Mesendoderm (in vitro differentiated cells): ENCODE measurements around the gene PARD3B.

ENCODE experiments used
- DNase-seq: peaks from one replicate; pipeline ENCODE4 v3.0.0; 2013
- H2AK5ac ChIP-seq: 2 replicates; pipeline ENCODE4 v1.6.1; 2013; ENCODE audit warnings: low read length, inconsistent platforms
- H2BK120ac ChIP-seq: 2 replicates; pipeline ENCODE4 v1.6.1; 2013; ENCODE audit warnings: low read depth, mild to moderate bottlenecking, low read length, moderate library complexity, mixed read lengths
- H2BK15ac ChIP-seq: replicated peaks from 2 replicates; pipeline ENCODE4 v1.6.1; 2013; ENCODE audit warnings: low read depth, mild to moderate bottlenecking, moderate library complexity
- H2BK5ac ChIP-seq: 2 replicates; pipeline ENCODE4 v1.6.1; 2013; ENCODE audit warnings: low read length, inconsistent platforms
- H3K18ac ChIP-seq: 2 replicates; pipeline ENCODE4 v1.6.1; 2013; ENCODE audit warnings: mild to moderate bottlenecking, low read length, mixed read lengths
- H3K23ac ChIP-seq: one replicate; pipeline ENCODE4 v1.6.1; 2013; ENCODE audit warnings: low read length
- H3K27ac ChIP-seq: 2 replicates; pipeline ENCODE4 v1.5.1; 2013; ENCODE audit warnings: low read depth, mild to moderate bottlenecking, inconsistent platforms, low read length, moderate library complexity
- H3K27me3 ChIP-seq: 2 replicates; pipeline ENCODE4 v1.6.1; 2013; ENCODE audit warnings: low read length, control low read depth, mild to moderate bottlenecking, inconsistent platforms; ENCODE audit not compliant: insufficient read depth, poor library complexity
- H3K36me3 ChIP-seq: 2 replicates; pipeline ENCODE4 v1.6.1; 2013; ENCODE audit warnings: low read length, inconsistent platforms; ENCODE audit not compliant: control insufficient read depth, insufficient read depth
- H3K4ac ChIP-seq: one replicate; pipeline ENCODE4 v1.6.1; 2013; ENCODE audit warnings: low read depth, mild to moderate bottlenecking, low read length, moderate library complexity
- H3K4me1 ChIP-seq: 2 replicates; pipeline ENCODE4 v1.6.1; 2013; ENCODE audit warnings: low read depth, low read length, inconsistent platforms; ENCODE audit not compliant: control insufficient read depth
- H3K4me2 ChIP-seq: 2 replicates; pipeline ENCODE4 v1.6.1; 2013; ENCODE audit warnings: low read length
- H3K4me3 ChIP-seq: 2 replicates; pipeline ENCODE4 v1.5.1; 2013; ENCODE audit warnings: mild to moderate bottlenecking, low read length
- H3K56ac ChIP-seq: one replicate; pipeline ENCODE4 v1.6.1; 2013; ENCODE audit warnings: low read length
- H3K79me1 ChIP-seq: 2 replicates; pipeline ENCODE4 v1.6.1; 2013; ENCODE audit warnings: low read length, inconsistent platforms
- H3K79me2 ChIP-seq: 2 replicates; pipeline ENCODE4 v1.6.1; 2013; ENCODE audit warnings: mild to moderate bottlenecking, low read length; ENCODE audit not compliant: control insufficient read depth, insufficient read depth
- H3K9ac ChIP-seq: 2 replicates; pipeline ENCODE4 v1.6.1; 2013; ENCODE audit warnings: low read length, inconsistent platforms
- H4K5ac ChIP-seq: one replicate; pipeline ENCODE4 v1.6.1; 2013; ENCODE audit warnings: low read length
- H4K8ac ChIP-seq: one replicate; pipeline ENCODE4 v1.6.1; 2013; ENCODE audit warnings: low read depth, mild to moderate bottlenecking, control low read depth, low read length, moderate library complexity
- WGBS: extraction: QIAGEN DNeasy Blood & Tissue Kit; methylation state at CpG from one replicate; pipeline ENCODE4 v1.1.7; 2013; ENCODE audit warnings: low lambda C conversion rate, missing lambda C conversion rate; ENCODE audit not compliant: insufficient coverage; ENCODE audit errors: extremely low coverage; 5-methylcytosine and 5-hydroxymethylcytosine counted together

PARD3B gene

DNA sequence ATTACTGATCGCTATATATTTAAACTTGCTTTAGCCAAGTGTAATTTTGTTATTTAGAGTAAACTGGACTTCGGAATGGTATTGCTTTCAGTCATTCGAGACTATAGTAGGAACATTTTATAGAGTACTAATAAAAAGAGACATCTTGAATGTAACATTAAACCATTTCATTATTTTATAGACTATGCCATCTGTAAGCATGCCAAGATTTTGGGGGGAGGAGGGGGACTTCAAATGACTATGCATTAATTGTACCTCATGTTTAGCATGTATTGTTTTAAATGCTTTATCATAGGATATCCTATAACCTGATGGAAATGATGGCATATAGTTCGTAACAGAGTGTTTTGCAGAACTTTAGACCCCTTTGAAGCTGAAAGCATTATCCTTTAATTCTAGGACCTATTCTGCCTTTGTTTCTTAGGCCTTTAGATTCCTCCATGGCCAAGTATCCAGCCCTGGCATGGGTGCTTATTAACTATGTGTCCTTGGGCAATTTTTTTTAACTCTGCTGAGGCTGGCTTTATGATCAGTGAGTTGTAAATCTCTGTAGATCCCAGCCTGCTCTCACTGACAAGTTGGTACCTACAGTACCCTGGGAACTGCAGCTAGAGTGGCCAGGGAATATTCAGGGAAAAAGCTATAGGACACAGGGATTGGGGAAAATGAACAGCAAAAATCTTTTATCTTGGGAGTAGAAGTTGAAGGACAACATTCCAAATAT, 93.4 kb downstream of the PARD3B start:
- no peak overlapping the region for H3K4me2 ChIP-seq
- no peak overlapping the region for H3K4ac ChIP-seq
- no peak overlapping the region for H4K8ac ChIP-seq
- no peak overlapping the region for H3K4me3 ChIP-seq
- no peak overlapping the region for H3K9ac ChIP-seq
- H3K36me3 ChIP-seq: no peaks in the 10 kb centered on the region
- H2BK5ac ChIP-seq: no peak overlapping the region
- DNase-seq: no peak
- no peak overlapping the region for H3K56ac ChIP-seq
- no peaks in the 10 kb centered on the region for H3K79me2 ChIP-seq
- no peak overlapping the region for H2BK15ac ChIP-seq
- H2AK5ac ChIP-seq: no peak overlapping the region
- H3K27me3 ChIP-seq: no peaks in the 10 kb centered on the region
- no peak overlapping the region for H3K27ac ChIP-seq
- no CpG with 5 or more reads among the region's 4 CpGs for WGBS
- H3K4me1 ChIP-seq: no peaks in the 10 kb centered on the region
- no peak overlapping the region for H4K5ac ChIP-seq
- H3K23ac ChIP-seq: no peak overlapping the region
- H3K18ac ChIP-seq: no peak overlapping the region
- no peaks in the 10 kb centered on the region for H3K79me1 ChIP-seq
- H2BK120ac ChIP-seq: no peak overlapping the region

DNA sequence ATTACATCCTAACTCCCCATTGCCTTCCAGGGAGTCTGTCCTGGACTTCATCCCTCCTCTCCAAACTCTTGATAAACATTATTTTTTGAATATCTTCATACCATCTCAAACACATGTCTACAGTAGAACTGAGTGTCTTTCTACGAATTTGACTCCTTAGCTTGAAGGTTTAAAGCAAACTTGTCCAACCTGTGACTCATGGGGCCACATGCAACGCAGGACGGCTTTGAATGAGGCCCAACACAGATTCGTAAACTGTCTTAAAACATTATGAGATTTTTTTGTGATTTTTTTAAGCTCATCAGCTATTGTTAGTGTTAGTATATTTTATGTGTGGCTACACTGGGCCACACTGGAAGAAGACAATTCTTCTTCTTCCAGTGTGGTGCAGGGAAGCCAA, 98.1 kb downstream of the PARD3B start:
- DNase-seq: no peak

DNA sequence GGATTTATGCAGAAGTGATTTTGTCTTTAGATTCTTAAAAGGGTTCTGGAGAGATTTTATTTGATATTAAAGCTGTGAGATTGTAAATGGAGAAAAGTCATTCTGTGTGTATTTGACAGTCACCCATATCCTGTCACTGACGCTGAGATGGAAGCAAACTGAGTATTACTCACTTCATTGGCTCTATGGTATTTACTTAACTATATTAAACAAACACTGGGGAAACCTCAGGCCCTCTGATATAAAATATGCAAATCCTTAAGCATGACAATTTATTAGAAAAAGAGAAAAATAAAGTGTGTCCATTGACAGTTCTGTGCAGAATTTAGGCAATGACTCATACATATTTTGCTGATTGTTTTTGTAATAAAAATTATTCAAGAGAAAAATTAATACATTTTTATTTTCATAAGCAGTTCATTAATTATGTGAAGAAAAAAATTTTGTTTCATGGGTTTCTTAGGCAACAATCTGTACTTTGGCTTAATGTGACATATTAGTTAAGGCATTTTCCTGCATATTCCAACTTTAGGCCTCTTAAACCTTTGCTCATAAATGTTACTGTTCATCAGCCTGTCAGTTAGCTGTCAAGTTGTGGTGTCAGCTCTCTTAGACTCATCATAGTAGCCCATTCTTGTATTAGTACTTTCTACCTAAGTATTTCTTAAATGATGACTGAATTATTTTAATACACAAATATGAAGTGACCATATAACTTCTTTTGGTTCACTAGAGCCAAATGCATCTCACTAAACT, 99.9 kb downstream of the PARD3B start:
- Histone ChIP-seq H3K79me2 (no peaks in the 10 kb centered on the region), H3K27ac (no peak overlapping the region), H3K56ac (no peak overlapping the region), H3K4me2 (no peak overlapping the region), H2AK5ac (no peak overlapping the region), H3K27me3 (no peaks in the 10 kb centered on the region), H3K36me3 (no peaks in the 10 kb centered on the region), H3K23ac (no peak overlapping the region), H3K79me1 (no peaks in the 10 kb centered on the region), H3K9ac (no peak overlapping the region), H4K8ac (no peak overlapping the region), H3K18ac (no peak overlapping the region), H2BK15ac (no peak overlapping the region), H3K4ac (no peak overlapping the region), H4K5ac (no peak overlapping the region), H3K4me3 (no peak overlapping the region), H2BK5ac (no peak overlapping the region), H3K4me1 (no peaks in the 10 kb centered on the region), H2BK120ac (no peak overlapping the region)
- no peak for DNase-seq
- no CpG with 5 or more reads among the region's 1 CpG for WGBS

More for the DNA sequence above, 98.1 kb downstream of the PARD3B start:
- Histone ChIP-seq H3K36me3 (no peaks in the 10 kb centered on the region), H3K4me1 (no peaks in the 10 kb centered on the region), H3K23ac (no peak overlapping the region), H3K27ac (no peak overlapping the region), H4K8ac (no peak overlapping the region), H2BK15ac (no peak overlapping the region), H3K79me1 (no peaks in the 10 kb centered on the region), H3K9ac (no peak overlapping the region), H3K4me2 (no peak overlapping the region), H3K56ac (no peak overlapping the region), H4K5ac (no peak overlapping the region), H2BK5ac (no peak overlapping the region), H2BK120ac (no peak overlapping the region), H3K4me3 (no peak overlapping the region), H3K18ac (no peak overlapping the region), H3K27me3 (no peaks in the 10 kb centered on the region), H3K4ac (no peak overlapping the region), H3K79me2 (no peaks in the 10 kb centered on the region), H2AK5ac (no peak overlapping the region)
- no CpG with 5 or more reads among the region's 4 CpGs for WGBS

DNA sequence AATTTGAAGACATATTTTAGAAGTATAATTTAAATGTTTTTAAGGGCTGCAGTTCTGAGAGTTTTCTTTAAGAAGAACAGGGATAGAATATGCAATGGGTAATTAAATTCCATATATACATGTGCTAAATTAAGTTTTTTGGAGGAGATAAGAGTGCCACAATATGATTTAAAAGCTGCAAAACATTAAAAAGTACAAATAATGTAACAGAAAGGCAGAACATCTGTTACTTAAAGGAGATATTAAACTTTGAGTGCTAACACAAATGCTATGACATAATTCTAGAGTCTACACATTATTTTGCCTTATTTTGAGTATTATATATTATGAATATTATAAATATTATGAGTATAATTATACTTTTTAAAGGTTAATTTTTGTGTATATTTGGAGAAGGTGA, 102.4 kb downstream of the PARD3B start:
- Histone ChIP-seq H2BK15ac (no peak overlapping the region), H2BK5ac (no peak overlapping the region), H4K8ac (no peak overlapping the region), H3K18ac (no peak overlapping the region), H3K4me3 (no peak overlapping the region), H3K4me1 (no peaks in the 10 kb centered on the region), H3K56ac (no peak overlapping the region), H3K79me2 (no peaks in the 10 kb centered on the region), H3K4ac (no peak overlapping the region), H3K36me3 (no peaks in the 10 kb centered on the region), H3K79me1 (no peaks in the 10 kb centered on the region), H3K27me3 (no peaks in the 10 kb centered on the region), H3K27ac (no peak overlapping the region), H4K5ac (no peak overlapping the region), H3K9ac (no peak overlapping the region), H3K4me2 (no peak overlapping the region), H2AK5ac (no peak overlapping the region), H3K23ac (no peak overlapping the region), H2BK120ac (no peak overlapping the region)
- DNase-seq: no peak

DNA sequence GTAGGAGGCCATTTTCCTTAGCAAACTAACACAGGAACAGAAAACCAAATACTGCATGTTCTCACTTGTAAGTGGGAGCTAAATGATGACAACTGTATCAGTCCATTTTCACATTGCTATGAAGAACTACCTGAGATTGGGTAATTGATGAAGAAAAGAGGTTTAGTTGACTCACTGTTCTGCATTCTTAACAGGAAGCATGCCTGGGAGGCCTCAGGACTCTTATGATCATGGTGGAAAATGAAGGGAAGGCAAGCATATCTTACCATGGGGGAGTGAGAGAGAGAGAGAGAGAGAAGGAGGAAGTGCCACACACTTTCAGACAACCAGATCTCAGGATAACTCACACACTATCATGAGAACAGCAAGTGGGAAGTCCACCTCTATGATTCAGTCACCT, 105.3 kb downstream of the PARD3B start:
- Histone ChIP-seq H3K4ac (no peak overlapping the region), H3K18ac (no peak overlapping the region), H3K4me1 (no peaks in the 10 kb centered on the region), H3K27ac (no peak overlapping the region), H4K5ac (no peak overlapping the region), H3K9ac (no peak overlapping the region), H2BK120ac (no peak overlapping the region), H2AK5ac (no peak overlapping the region), H3K27me3 (no peaks in the 10 kb centered on the region), H3K4me3 (no peak overlapping the region), H3K79me2 (no peaks in the 10 kb centered on the region), H3K23ac (no peak overlapping the region), H2BK5ac (no peak overlapping the region), H3K4me2 (no peak overlapping the region), H4K8ac (no peak overlapping the region), H3K36me3 (no peaks in the 10 kb centered on the region), H3K56ac (no peak overlapping the region), H2BK15ac (no peak overlapping the region), H3K79me1 (no peaks in the 10 kb centered on the region)
- DNase-seq: no peak

DNA sequence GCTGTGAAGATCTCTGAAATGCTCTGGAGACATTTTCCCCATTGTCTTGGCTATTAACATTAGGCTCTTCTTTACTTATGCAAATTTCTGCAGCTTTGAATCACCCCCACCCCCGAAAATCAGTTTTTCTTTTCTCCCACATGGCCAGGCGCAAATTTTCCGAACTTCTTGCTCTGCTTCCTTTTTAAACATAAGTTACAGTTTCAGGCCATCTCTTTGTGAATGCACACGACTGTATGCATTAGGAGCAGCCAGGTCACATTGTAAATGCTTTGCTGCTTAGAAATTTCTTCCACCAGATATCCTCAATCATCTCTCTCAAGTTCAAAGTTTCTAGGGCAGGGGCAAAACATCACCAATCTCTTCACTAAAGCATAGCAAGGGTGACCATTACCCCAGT, 106.8 kb downstream of the PARD3B start:
- H3K4me3 ChIP-seq: no peak overlapping the region
- no peak overlapping the region for H3K9ac ChIP-seq
- DNase-seq: no peak
- H3K18ac ChIP-seq: no peak overlapping the region
- H3K4me2 ChIP-seq: no peak overlapping the region
- no peaks in the 10 kb centered on the region for H3K4me1 ChIP-seq
- no peaks in the 10 kb centered on the region for H3K27me3 ChIP-seq
- no peak overlapping the region for H3K4ac ChIP-seq
- no peaks in the 10 kb centered on the region for H3K36me3 ChIP-seq
- no CpG with 5 or more reads among the region's 4 CpGs for WGBS
- no peak overlapping the region for H2BK5ac ChIP-seq
- no peaks in the 10 kb centered on the region for H3K79me2 ChIP-seq
- H2BK15ac ChIP-seq: no peak overlapping the region
- no peak overlapping the region for H4K8ac ChIP-seq
- H3K27ac ChIP-seq: no peak overlapping the region
- H3K56ac ChIP-seq: no peak overlapping the region
- no peaks in the 10 kb centered on the region for H3K79me1 ChIP-seq
- H3K23ac ChIP-seq: no peak overlapping the region
- H4K5ac ChIP-seq: no peak overlapping the region
- H2AK5ac ChIP-seq: no peak overlapping the region
- H2BK120ac ChIP-seq: no peak overlapping the region
